Measurements from ENCODE around the gene NACC2. TPM values are rescaled to one million over a fixed set of nuclear protein-coding genes. Genes with fewer than 3 reads are reported as not detected.

The NACC2 gene
- total and polyA plus RNA-seq, 10 donors, result 2.1 to 34.9 (median 23.7) TPM

DNA sequence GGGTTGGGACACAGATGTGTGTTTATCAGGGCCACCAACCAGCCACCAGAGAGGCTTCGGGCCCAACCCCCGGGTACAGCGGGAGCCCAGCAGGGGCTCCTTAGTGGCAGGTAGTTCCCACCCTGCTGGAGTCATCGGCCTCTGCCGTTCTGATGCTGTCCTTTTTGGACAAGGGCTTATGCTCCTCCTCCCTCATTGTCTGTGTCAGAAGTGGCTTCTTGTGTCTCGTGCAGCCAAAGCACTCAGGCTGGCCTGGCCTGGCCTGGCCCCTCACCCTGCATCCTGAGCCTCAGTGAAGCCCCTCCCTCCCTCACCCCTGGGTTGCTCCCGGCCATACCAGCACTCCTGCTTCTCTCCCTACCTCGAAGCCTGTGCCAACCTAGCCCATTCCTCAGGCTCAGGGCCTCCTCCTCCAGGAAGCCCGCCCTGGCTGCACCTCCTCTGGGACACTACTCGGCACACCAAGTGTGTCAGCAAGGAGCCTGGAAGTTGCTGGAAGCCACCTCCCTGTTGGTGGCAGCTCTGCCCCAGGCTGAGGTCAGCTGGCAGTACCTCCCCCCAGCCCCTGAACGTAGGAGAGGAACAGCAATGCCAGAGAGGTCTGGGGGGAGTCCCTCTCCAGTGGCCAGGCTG is 129.8 kb downstream of the NACC2 start:
- WGBS, 5 donors, result 75 to 84% (median 78%) methylated on average over 8 to 11 of the region's 11 CpGs
- Histone ChIP-seq H3K4me1 (peaks cover 13 to 61% (median 40%) of the 10 kb centered on the region in 6 donors), H3K27me3 (replicated peaks in 1 of 7) (peaks cover 0 to 17% (median 0%) of the 10 kb centered on the region in 7 donors), H3K9me3 (no peaks in the 10 kb centered on the region), H3K36me3 (no peaks in the 10 kb centered on the region), H3K27ac (no peak overlapping the region), H3K4me3 (no peak overlapping the region)
- TF ChIP-seq POLR2AphosphoS5 (IDR thresholded peaks at IDR 0.05), result no peak
- TF ChIP-seq, protein P1, sequence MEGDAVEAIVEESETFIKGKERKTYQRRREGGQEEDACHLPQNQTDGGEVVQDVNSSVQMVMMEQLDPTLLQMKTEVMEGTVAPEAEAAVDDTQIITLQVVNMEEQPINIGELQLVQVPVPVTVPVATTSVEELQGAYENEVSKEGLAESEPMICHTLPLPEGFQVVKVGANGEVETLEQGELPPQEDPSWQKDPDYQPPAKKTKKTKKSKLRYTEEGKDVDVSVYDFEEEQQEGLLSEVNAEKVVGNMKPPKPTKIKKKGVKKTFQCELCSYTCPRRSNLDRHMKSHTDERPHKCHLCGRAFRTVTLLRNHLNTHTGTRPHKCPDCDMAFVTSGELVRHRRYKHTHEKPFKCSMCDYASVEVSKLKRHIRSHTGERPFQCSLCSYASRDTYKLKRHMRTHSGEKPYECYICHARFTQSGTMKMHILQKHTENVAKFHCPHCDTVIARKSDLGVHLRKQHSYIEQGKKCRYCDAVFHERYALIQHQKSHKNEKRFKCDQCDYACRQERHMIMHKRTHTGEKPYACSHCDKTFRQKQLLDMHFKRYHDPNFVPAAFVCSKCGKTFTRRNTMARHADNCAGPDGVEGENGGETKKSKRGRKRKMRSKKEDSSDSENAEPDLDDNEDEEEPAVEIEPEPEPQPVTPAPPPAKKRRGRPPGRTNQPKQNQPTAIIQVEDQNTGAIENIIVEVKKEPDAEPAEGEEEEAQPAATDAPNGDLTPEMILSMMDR (IDR thresholded peaks at IDR 0.05 in 8 of 11, conservative IDR thresholded peaks at IDR 0.05 in 3 of 11), result no peak
- no peak for DNase-seq
- intact Hi-C loops (cut with DNase I; ENCODE audit: low total_unique reads), result no loop called here

DNA sequence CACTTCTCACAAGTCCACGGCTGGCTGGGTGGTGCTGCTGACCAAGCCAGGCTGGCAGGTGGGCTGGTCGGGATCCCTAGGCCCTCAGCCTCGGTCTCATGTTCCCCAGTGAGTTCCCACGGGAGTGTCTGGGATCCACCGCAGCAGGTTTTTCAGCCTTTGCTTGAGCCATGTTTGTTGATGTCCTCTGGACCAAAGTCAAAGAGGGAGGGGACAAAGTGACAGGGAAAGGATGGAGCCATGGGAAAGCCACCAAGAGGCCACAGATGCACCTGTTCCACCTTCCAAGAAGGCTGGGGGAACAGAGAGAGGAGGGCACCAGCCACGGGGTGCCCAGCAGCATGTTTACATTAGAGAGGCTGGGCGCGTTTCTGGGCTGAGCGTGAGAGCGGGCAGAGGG is 131.2 kb downstream of the NACC2 start:
- Histone ChIP-seq H3K9me3 (no peaks in the 10 kb centered on the region), H3K27ac (no peak overlapping the region), H3K4me1 (peaks cover 21 to 62% (median 42%) of the 10 kb centered on the region in 6 donors), H3K27me3 (replicated peaks in 1 of 7) (peaks cover 0 to 17% (median 0%) of the 10 kb centered on the region in 7 donors), H3K36me3 (no peaks in the 10 kb centered on the region), H3K4me3 (no peak overlapping the region)
- no peak for TF ChIP-seq POLR2A (IDR thresholded peaks at IDR 0.05)
- DNase-seq, result no peak
- WGBS, 5 donors, result 70 to 77% (median 73%) methylated on average over 10 of the region's 10 CpGs
- intact Hi-C loops (cut with DNase I; ENCODE audit: low total_unique reads), result loop anchor here (5.0 kb wide), 1 partner anchor 57 kb away; the partner anchor contains the start of gene CAMSAP1

DNA sequence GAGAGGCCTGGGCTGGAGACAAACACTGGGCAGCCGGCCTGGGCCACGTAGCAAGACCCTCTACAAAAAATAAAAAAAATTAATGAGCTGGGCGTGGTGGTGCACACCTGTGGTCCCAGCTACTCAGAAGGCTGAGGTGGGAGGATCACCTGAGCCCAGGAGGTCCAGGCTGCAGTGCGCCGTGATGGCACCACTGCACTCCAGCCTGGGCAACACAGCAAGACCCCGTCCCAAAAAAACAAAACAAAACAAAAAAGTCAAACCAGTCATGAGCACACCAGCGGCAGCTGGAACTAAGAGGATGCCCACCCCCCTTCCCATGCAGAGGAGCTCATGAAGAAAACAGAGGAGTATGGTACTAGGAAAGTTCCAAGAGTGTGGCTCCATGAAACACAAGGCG is 131.8 kb downstream of the NACC2 start:
- TF ChIP-seq, protein P1 (IDR thresholded peaks at IDR 0.05 in 8 of 11, conservative IDR thresholded peaks at IDR 0.05 in 3 of 11), result no peak
- TF ChIP-seq POLR2A (IDR thresholded peaks at IDR 0.05), result no peak
- no peak for TF ChIP-seq POLR2AphosphoS5 (IDR thresholded peaks at IDR 0.05)
- no peak overlapping the region for H3K27ac ChIP-seq
- no peak overlapping the region for H3K4me3 ChIP-seq
- intact Hi-C loops (cut with DNase I; ENCODE audit: low total_unique reads), result loop anchor here (5.0 kb wide), 1 partner anchor 56 kb away; the partner anchor contains the start of gene CAMSAP1
- peaks cover 15 to 62% (median 42%) of the 10 kb centered on the region in 6 donors for H3K4me1 ChIP-seq
- no peak for DNase-seq
- H3K36me3 ChIP-seq, result peaks cover 0 to 2% (median 0%) of the 10 kb centered on the region in 6 donors
- H3K27me3 ChIP-seq (replicated peaks in 1 of 7), result peaks cover 0 to 17% (median 0%) of the 10 kb centered on the region in 7 donors
- 82 to 96% (median 89%) methylated on average over 8 of the region's 8 CpGs for WGBS, 5 donors
- H3K9me3 ChIP-seq, result no peaks in the 10 kb centered on the region

DNA sequence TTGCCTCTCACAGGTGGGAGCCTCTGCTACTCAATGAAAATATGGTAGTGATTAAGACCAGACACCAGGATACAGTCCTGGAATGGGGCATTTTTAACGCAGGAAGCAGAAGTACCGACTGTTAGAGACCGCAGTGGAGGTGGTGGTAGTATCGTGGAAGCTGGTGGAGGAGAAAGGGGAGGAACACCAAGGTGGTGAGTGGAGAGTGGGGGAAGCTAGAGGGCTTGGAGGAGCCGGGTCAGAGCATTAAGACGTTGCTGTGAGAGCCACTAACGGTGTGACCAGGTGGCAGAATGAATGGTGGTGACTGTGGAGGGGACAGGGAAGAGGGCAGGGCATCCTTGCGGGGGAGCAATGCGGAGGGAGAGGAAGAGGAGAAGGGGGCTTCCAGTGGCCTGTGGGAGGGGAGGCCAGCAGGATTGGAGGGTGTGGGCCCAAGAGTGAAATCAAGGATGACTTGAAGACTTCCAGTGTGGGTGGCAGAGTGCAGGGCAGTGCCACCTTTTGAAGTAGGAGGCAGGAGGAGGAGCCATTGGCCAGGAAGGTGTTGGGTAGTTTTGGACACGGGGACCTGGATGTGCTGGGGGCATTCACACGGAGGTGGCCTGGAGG is 132.3 kb downstream of the NACC2 start:
- H3K27ac ChIP-seq, result no peak overlapping the region
- 36 to 56% (median 39%) methylated on average over 11 of the region's 11 CpGs for WGBS, 5 donors
- H3K4me3 ChIP-seq, result no peak overlapping the region
- TF ChIP-seq POLR2A (IDR thresholded peaks at IDR 0.05) (no peak), POLR2AphosphoS5 (IDR thresholded peaks at IDR 0.05) (no peak)
- TF ChIP-seq, protein P1 (IDR thresholded peaks at IDR 0.05 in 8 of 11, conservative IDR thresholded peaks at IDR 0.05 in 3 of 11), result no peak
- H3K36me3 ChIP-seq, result peaks cover 0 to 3% (median 0%) of the 10 kb centered on the region in 6 donors
- H3K9me3 ChIP-seq, result no peaks in the 10 kb centered on the region
- DNase-seq, result no peak
- peaks cover 11 to 62% (median 40%) of the 10 kb centered on the region in 6 donors for H3K4me1 ChIP-seq
- peaks cover 0 to 17% (median 0%) of the 10 kb centered on the region in 7 donors for H3K27me3 ChIP-seq (replicated peaks in 1 of 7)
- intact Hi-C loops (cut with DNase I; ENCODE audit: low total_unique reads), result loop anchor here (5.0 kb wide), 1 partner anchor 56 kb away; the partner anchor contains the start of gene CAMSAP1
